Activated naive CD8-positive, alpha-beta T cell (primary cell): Measurements from ENCODE around the gene NPFFR1.
"Not testable (repeated sequence)": the region's sequence is repeated elsewhere in the genome, so short reads cannot be mapped to it uniquely, and the experiment has no call there.

Source experiments
- H3K27ac Mint-ChIP-seq: one replicate; pipeline ENCODE4 v1.8.0; 2021; ENCODE audit warnings: mixed read lengths
- H3K27me3 Mint-ChIP-seq: one replicate; pipeline ENCODE4 v1.8.0; 2021; ENCODE audit warnings: mixed read lengths
- H3K36me3 Mint-ChIP-seq: one replicate; pipeline ENCODE4 v1.8.0; 2021; ENCODE audit warnings: mixed read lengths
- H3K4me1 Mint-ChIP-seq: one replicate; pipeline ENCODE4 v1.8.0; 2021; ENCODE audit warnings: low read depth, mixed read lengths
- H3K4me3 Mint-ChIP-seq: one replicate; pipeline ENCODE4 v1.8.0; 2021; ENCODE audit warnings: mild to moderate bottlenecking, mixed read lengths
- H3K9me3 Mint-ChIP-seq: one replicate; pipeline ENCODE4 v1.8.0; 2021; ENCODE audit warnings: low read depth, mixed read lengths

NPFFR1 gene

DNA sequence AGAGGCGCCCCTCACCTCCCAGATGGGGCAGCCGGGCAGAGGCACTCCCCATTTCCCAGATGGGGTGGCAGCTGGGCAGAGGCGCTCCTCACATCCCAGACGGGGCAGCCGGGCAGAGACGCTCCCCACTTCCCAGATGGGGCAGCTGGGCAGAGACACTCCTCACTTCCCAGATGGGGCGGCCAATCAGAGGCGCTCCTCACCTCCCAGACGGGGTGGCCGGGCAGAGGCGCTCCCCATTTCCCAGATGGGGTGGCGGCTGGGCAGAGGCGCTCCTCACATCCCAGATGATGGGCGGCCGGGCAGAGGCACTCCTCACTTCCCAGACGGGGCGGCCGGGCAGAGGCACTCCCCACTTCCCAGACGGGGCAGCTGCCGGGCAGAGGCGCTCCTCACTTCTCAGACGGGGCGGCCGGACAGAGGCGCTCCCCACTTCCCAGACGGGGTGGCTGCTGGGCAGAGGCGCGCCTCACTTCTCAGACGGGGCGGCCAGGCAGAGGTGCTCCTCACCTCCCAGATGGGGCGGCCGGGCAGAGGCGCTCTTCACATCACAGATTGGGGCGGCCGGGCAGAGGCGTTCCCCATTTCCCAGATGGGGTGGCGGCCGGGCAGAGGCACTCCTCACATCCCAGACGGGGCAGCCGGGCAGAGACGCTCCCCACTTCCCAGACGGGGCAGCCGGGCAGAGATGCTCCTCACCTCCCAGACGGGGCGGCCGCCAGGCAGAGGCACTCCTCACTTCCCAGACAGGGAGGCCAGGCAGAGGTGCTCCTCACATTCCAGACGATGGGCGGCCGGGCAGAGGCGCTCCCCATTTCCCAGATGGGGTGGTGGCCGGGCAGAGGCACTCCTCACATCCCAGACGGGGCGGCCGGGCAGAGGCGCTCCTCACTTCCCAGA is 44.5 kb downstream of the NPFFR1 start:
- H3K27me3 Mint-ChIP-seq, H3K4me3 Mint-ChIP-seq, H3K4me1 Mint-ChIP-seq, H3K36me3 Mint-ChIP-seq, H3K9me3 Mint-ChIP-seq, H3K27ac Mint-ChIP-seq: not testable (repeated sequence)

DNA sequence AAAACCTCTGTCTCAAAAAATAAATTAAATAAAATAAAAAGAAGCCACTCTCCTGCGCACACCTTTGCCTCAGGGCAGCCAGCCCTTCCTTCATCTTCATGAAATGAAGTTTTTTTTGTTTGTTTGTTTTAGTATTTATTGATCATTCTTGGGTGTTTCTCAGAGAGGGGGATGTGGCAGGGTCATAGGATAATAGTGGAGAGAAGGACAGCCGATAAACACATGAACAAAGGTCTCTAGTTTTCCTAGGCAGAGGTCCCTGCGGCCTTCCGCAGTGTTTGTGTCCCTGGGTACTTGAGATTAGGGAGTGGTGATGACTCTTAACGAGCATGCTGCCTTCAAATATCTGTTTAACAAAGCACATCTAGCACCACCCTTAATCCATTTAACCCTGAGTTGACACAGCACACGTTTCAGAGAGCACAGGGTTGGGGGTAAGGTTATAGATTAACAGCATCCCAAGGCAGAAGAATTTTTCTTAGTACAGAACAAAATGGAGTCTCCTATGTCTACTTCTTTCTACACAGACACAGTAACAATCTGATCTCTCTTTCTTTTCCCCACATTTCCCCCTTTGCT is 45.8 kb downstream of the NPFFR1 start:
- not testable (repeated sequence) for H3K36me3 Mint-ChIP-seq, H3K4me3 Mint-ChIP-seq, H3K9me3 Mint-ChIP-seq, H3K27me3 Mint-ChIP-seq, H3K27ac Mint-ChIP-seq, H3K4me1 Mint-ChIP-seq

DNA sequence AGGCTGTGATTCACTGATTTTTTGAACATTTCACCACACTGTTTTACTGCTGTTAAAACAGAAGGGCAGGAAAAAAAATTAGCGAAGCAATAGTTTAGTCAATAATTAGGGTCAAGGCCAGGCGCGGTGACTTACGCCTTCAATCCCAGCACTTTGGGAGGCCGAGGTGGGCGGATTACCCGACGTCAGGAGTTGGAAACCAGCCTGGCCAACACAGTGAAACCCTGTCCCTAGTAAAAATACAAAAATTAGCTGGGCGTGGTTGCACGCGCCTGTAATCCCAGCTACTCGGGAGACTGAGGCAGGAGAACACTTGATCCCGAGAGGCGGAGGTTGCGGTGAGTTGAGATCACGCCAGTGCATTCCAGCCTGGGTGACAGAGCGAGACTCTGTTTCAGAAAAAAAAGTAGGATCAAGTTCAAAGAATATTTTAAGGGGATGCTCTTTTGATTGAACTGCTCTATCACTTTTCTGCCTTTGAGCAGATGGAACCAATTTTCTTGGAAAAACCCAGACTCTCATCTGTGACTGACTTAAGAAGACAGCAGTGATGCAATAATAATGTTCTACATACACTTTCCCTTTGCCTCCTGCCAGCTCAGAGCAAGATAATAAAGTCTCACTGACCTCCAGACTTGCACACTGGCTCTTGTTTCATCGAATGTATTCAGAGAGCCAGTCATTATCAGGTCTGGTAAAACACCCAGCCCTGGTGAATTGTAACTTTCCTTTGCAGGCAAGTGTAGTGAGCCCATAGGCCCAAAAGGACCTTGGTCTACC is 48.9 kb downstream of the NPFFR1 start:
- no peaks in the 10 kb centered on the region for H3K9me3 Mint-ChIP-seq
- peaks cover 24% of the 10 kb centered on the region for H3K4me1 Mint-ChIP-seq
- H3K27ac Mint-ChIP-seq: no peak overlapping the region
- H3K4me3 Mint-ChIP-seq: peak overlapping the region; percentile 51
- peaks cover 2% of the 10 kb centered on the region for H3K36me3 Mint-ChIP-seq
- no peaks in the 10 kb centered on the region for H3K27me3 Mint-ChIP-seq

DNA sequence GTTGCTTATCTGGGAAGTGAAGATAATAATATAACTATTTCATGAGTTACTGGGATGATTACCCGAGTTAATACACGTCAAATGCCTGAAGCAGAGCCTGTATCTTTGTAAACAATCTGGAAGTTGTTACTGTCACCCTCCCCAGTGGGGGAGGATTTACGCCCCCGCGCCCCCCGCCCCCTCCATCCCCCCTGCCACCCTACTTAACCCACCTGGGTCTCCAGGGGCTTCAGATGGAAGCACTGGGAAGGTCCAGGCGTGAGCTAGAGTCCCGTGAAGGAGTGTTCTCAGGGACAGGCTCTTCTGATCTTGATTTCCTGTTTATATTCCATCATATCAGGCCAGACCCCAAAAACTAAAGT is 49.9 kb downstream of the NPFFR1 start:
- Mint-ChIP-seq H3K9me3 (no peaks in the 10 kb centered on the region), H3K36me3 (peaks cover 4% of the 10 kb centered on the region), H3K27ac (peak overlapping the region; percentile 98), H3K4me3 (peak overlapping the region; percentile 92), H3K4me1 (peaks cover 30% of the 10 kb centered on the region), H3K27me3 (no peaks in the 10 kb centered on the region)

DNA sequence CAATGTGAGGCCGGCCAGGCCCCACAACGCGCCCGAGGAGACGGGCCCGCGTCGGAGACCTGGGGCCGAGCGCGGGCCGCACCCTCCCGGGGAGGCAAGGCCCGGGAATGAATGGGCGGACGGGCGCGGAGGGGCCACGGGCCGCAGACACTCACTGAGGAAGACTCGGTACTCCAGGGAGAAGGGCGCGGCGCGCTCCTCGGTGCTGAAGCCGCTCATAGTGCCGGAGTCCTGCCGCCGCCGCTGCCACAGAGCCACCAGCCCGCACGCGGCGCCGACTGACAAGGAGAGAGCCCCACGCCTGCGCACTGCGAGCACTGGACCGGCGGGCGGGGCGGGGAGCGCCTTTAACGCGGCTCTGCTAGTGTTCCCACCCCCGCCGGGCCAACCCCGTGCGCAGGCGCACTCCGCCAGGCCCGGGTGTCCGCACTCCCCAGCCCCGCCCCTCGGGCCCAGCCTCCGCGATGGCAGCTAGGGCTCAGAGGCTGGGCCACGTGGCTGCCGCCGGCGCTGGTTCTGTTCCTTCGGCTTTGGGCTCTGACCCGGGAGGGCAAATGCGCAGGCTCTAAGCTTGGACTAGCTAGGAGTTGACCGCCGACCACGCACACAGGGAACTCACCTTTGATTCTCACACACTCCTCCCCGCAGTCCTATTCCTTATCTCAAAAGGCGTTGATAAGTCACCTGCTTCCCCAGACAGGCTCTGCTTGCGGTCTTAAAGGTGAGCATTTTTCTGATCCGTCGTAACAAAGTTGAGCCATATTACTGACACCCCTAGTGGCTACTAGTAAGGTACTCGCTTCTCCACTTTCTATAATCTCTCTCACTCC is 50.5 kb downstream of the NPFFR1 start, which contains the start of gene PPA1:
PPA1 (minus strand) TSS at position 321 of the 830 bp plus-strand sequence; CDS start at position 219, 102 bp downstream.
- Mint-ChIP-seq H3K36me3 (peaks cover 8% of the 10 kb centered on the region), H3K4me3 (peak within 1 kb of the TSS; percentile 94), H3K27me3 (no peaks in the 10 kb centered on the region), H3K4me1 (peaks cover 35% of the 10 kb centered on the region), H3K9me3 (no peaks in the 10 kb centered on the region), H3K27ac (peak within 1 kb of the TSS; percentile 98)

DNA sequence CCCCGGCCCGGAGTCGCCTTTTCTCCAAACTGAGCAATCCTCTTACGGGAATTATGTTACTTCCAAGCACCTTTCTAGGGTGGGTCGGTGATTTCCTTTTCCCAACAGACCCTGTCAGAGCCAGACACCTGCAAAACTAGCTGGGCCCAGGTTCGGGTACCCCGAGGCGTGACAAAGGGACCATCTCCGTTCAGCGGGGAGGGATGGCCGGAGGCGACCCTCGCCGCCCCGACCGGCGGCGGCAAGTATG is 51.0 kb downstream of the NPFFR1 start:
- H3K9me3 Mint-ChIP-seq: no peaks in the 10 kb centered on the region
- H3K4me3 Mint-ChIP-seq: peak overlapping the region; percentile 94
- peaks cover 38% of the 10 kb centered on the region for H3K4me1 Mint-ChIP-seq
- H3K27me3 Mint-ChIP-seq: no peaks in the 10 kb centered on the region
- peaks cover 8% of the 10 kb centered on the region for H3K36me3 Mint-ChIP-seq
- peak overlapping the region; percentile 90 for H3K27ac Mint-ChIP-seq

DNA sequence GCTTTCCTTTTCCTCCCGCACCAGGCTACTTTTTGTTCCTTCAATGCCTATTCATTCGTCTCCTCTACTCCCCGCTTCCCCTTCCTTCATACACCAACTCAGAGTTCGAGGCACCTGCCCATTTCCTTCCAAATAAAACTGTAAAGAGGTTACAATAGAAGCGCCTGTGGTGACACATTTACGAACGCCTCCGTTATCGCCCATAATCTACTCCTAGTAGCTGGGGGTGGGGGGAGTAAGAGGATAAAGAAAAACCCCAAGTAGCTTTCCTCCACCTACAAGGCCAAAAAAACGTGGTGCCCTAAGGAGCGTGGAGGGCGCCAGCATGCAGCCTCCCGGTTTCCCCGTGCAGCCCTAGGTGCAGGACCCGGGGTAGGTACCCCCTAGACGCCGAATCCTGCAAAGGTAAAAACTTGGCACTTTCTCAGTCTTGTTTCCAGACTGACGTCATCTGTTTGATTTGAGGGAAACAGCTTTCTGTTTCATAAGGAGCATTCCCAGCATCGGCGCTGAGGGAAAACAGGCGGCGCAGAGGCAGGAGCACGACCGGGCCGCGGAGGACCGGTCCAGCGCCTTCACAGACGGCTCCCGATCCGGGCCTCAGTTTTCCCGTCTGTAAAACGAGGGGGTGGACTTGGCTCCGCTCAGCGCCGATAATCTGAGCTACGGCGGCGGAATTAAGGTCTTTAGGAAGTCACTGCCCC is 51.5 kb downstream of the NPFFR1 start:
- Mint-ChIP-seq H3K9me3 (no peaks in the 10 kb centered on the region), H3K4me3 (peak overlapping the region; percentile 94), H3K36me3 (peaks cover 8% of the 10 kb centered on the region)

DNA sequence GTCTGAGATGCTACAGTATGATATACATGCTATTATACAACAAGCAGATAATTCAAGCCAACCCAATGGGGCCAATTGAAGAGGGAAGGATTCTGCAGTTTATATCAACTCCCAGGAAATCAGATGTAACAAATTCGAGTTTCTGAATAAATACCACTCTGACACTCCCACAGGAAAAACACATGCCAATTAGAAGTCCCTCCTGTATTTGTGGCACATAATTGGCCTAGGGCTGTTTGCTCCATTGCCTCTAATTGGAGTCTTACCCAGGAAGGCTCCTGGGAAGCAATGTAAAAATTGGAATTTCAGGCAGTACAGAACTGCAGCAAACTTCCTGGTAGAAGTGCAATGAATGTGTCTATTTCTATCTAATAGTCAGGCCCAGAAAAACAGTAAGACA is 55.3 kb downstream of the NPFFR1 start:
- Mint-ChIP-seq H3K4me1 (peaks cover 42% of the 10 kb centered on the region), H3K27me3 (no peaks in the 10 kb centered on the region), H3K4me3 (peak overlapping the region; percentile 41), H3K27ac (no peak overlapping the region), H3K36me3 (peaks cover 11% of the 10 kb centered on the region), H3K9me3 (no peaks in the 10 kb centered on the region)

More for the DNA sequence above, 51.5 kb downstream of the NPFFR1 start:
- peaks cover 41% of the 10 kb centered on the region for H3K4me1 Mint-ChIP-seq
- H3K27ac Mint-ChIP-seq: peak overlapping the region; percentile 90
- H3K27me3 Mint-ChIP-seq: no peaks in the 10 kb centered on the region

DNA sequence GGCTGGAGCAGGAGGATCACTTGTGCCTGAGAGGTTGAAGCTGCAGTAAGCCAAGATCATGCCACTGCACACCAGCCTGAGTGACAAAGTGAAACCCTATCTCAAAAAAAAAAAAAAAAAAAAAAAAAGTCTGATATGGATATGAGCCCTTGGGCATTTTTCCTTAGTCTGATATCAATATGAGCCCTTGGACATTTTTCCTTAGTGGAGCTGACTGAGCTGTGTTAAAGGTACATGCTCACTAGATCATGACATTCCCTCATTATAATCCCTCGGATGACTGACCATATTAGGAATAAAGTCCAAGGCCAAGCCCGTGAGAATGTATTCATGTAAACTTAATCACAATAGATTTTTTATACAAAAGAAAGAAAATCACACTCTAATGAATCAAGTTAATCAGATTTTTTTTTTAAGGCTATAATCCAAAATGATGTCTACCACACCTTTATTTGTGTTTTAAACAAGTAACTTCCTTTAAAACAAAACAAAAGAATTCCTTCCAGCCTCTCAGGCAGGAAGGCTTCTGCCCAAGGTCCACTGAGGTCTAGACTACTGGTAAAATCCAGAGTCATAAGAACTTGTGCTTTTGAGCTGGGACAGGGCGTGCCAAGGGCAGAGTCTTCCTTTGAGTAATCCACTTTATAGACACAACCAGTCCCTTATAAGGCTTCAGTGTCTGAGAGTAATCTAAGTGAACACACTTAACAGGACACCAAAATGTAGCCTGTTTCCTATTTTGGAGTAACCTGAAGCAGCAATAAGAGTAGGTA is 56.1 kb downstream of the NPFFR1 start:
- Mint-ChIP-seq H3K27ac (no peak overlapping the region), H3K4me1 (peaks cover 44% of the 10 kb centered on the region), H3K9me3 (no peaks in the 10 kb centered on the region), H3K4me3 (no peak overlapping the region), H3K27me3 (no peaks in the 10 kb centered on the region), H3K36me3 (peaks cover 11% of the 10 kb centered on the region)

DNA sequence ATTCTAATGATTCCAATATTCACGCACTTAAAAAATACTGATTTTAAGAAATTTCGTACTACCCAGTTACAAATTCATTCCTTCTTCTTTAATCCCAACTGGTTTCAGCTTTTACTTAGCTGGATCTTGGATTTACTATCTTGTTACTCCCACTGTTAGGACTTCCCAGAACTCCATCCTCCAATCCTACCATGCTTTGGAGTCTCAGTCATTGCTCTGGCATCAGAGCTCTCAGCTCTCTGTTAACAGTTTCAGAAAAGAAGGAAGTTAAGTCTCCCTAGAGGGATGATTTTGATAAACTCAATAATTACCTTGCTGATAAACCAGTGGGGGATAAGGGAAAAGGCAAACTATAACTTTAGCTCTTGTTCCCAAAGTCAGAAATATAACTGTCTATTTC is 60.1 kb downstream of the NPFFR1 start:
- Mint-ChIP-seq H3K4me1 (peaks cover 29% of the 10 kb centered on the region), H3K36me3 (peaks cover 8% of the 10 kb centered on the region)

DNA sequence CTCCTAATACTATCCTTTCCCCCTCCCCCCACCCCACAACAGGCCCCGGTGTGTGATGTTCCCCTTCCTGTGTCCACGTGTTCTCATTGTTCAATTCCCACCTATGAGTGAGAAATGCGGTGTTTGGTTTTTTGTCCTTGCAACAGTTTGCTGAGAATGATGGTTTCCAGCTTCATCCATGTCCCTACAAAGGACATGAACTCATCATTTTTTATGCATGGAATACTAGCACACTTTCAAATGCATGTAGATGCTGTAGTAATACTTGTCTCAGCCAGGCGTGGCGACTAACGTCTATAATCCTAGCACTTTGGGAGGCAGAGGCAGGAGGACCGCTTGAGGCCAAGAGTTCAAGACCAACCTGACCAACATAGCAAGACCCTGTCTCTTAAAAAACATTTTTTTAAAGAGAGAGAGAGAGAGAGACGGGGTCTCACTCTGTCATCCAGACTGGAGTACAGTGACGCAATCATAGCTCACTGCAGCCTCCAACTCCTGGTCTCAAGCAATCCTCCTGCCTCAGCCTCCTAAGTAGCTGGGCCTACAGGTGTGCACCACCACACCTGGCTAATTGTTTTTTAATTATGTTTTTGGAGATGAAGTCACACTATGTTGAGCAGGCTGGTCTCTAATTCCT is 60.9 kb downstream of the NPFFR1 start:
- not testable (repeated sequence) for H3K36me3 Mint-ChIP-seq, H3K27me3 Mint-ChIP-seq, H3K9me3 Mint-ChIP-seq, H3K4me3 Mint-ChIP-seq
- Mint-ChIP-seq H3K27ac (peak overlapping the region; percentile 67), H3K4me1 (peaks cover 24% of the 10 kb centered on the region)

More for the DNA sequence above, 60.1 kb downstream of the NPFFR1 start:
- no peak overlapping the region for H3K4me3 Mint-ChIP-seq
- H3K27ac Mint-ChIP-seq: no peak overlapping the region
- H3K9me3 Mint-ChIP-seq: no peaks in the 10 kb centered on the region
- no peaks in the 10 kb centered on the region for H3K27me3 Mint-ChIP-seq

DNA sequence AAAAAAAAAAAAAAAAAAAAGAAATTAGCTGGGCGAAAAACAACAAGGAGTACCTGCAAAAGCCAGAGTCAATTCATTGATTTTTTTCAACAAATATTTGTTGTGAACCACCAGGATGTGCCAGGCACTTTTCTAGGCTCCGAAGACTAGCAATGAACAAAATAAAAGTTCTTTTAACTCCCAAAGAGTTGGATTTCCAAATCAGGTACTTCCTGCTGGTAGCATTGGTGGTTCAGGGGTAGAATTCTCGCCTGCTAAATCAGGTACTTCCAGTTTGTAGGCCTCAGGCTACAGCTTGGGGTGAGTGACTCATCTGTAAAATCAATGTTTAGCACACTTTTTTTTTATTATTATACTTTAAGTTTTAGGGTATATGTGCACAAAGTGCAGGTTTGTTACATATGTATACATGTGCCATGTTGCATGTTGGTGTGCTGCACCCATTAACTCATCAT is 61.4 kb downstream of the NPFFR1 start:
- H3K27ac Mint-ChIP-seq: no peak overlapping the region
- no peaks in the 10 kb centered on the region for H3K27me3 Mint-ChIP-seq
- H3K9me3 Mint-ChIP-seq: no peaks in the 10 kb centered on the region
- peaks cover 8% of the 10 kb centered on the region for H3K36me3 Mint-ChIP-seq
- H3K4me1 Mint-ChIP-seq: peaks cover 20% of the 10 kb centered on the region
- no peak overlapping the region for H3K4me3 Mint-ChIP-seq

DNA sequence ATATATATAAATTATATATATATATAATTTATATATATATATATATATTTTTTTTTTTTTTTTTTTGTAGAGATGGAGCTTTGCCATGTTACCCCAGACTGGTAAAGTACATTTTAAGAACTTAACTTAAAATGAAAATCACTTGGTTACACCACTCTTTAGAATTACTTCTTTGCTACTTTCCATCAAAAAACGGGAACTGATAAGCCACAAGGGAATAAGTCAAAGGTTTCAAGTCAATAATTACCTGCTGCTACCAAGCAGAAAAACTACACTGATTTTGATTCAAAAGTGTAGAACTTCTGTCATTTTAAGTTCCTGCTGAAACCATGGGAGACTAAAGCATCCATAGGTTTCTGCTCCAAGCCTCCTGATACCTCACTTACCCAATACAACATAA is 62.8 kb downstream of the NPFFR1 start:
- H3K27ac Mint-ChIP-seq: peak overlapping the region; percentile 1
- no peaks in the 10 kb centered on the region for H3K27me3 Mint-ChIP-seq
- peaks cover 15% of the 10 kb centered on the region for H3K4me1 Mint-ChIP-seq
- H3K4me3 Mint-ChIP-seq: no peak overlapping the region
- no peaks in the 10 kb centered on the region for H3K9me3 Mint-ChIP-seq
- peaks cover 8% of the 10 kb centered on the region for H3K36me3 Mint-ChIP-seq
